IMR-90 (cell line): ENCODE results near the gene CPAMD8. TPM values are rescaled to one million over a fixed set of nuclear protein-coding genes. Genes with fewer than 3 reads are reported as not detected.

Experiments used
- ATAC-seq: fragments of 200-7000 bp; cut with Tn5 transposase; 2 replicates; pipeline ENCODE4 v1.9.1; 2020; ENCODE audit warnings: low read depth, mild to moderate bottlenecking, moderate library complexity
- BruUV-seq: library from RNA; stranded (reverse); fragments of 400-500 nt; replicated peaks from 2 replicates; lab custom pipeline; 2021; lab: Mats Ljungman, UMichigan
- CTCF ChIA-PET: fragments of 300-600 bp; formaldehyde crosslinking; extraction: SDS; loops from one replicate; lab custom pipeline; 2021; ENCODE audit warnings: antibody characterized with exemption; lab: Yijun Ruan, JAX
- POLR2A ChIA-PET: fragments of 300-600 bp; sonication (Branson Sonifier 250); formaldehyde crosslinking; loops from one replicate; lab custom pipeline; 2022; ENCODE audit warnings: antibody characterized with exemption; ENCODE audit not compliant: unreplicated experiment; lab: Charles Lee
- DNase-seq: peaks from one replicate; pipeline ENCODE4 v3.0.0; 2013
- H2AFZ ChIP-seq: replicated peaks from 2 replicates; pipeline ENCODE3; 2013; ENCODE audit warnings: low read length, mild to moderate bottlenecking; ENCODE audit not compliant: poor library complexity
- H2AK5ac ChIP-seq: 2 replicates; pipeline ENCODE4 v1.6.1; 2013; ENCODE audit warnings: low read depth, low read length, inconsistent platforms
- H2AK9ac ChIP-seq: replicated peaks from 2 replicates; pipeline ENCODE3; 2013; ENCODE audit warnings: mild to moderate bottlenecking, low read depth, low read length, moderate library complexity; ENCODE audit not compliant: poor library complexity
- H2BK120ac ChIP-seq: 2 replicates; pipeline ENCODE4 v1.6.1; 2013; ENCODE audit warnings: low read depth, low read length, inconsistent platforms
- H2BK15ac ChIP-seq: 3 replicates; pipeline ENCODE4 v1.6.1; 2013; ENCODE audit warnings: low read depth, low read length, inconsistent platforms
- H2BK20ac ChIP-seq: 2 replicates; pipeline ENCODE4 v1.6.1; 2013; ENCODE audit warnings: low read depth, mild to moderate bottlenecking, inconsistent platforms, low read length, moderate library complexity
- H2BK5ac ChIP-seq: 2 replicates; pipeline ENCODE4 v1.6.1; 2013; ENCODE audit warnings: mild to moderate bottlenecking, low read depth, low read length, inconsistent platforms; ENCODE audit not compliant: poor library complexity, severe bottlenecking
- H3K14ac ChIP-seq: replicated peaks from 2 replicates; pipeline ENCODE4 v1.6.1; 2013; ENCODE audit warnings: low read depth, low read length, inconsistent platforms
- H3K18ac ChIP-seq: 2 replicates; pipeline ENCODE4 v1.6.1; 2013; ENCODE audit warnings: low read depth, low read length, control low read depth
- H3K23ac ChIP-seq: 2 replicates; pipeline ENCODE4 v1.6.1; 2013; ENCODE audit warnings: low read depth, low read length, inconsistent platforms
- H3K27ac ChIP-seq: 2 replicates; pipeline ENCODE4 v1.5.1; 2013; ENCODE audit warnings: mild to moderate bottlenecking, control low read depth, low read length; ENCODE audit not compliant: insufficient read depth
- H3K27me3 ChIP-seq: 2 replicates; pipeline ENCODE4 v1.6.1; 2013; ENCODE audit warnings: low read length; ENCODE audit not compliant: control insufficient read depth, insufficient read depth
- H3K36me3 ChIP-seq: 2 replicates; pipeline ENCODE4 v1.6.1; 2013; ENCODE audit warnings: low read length, mixed read lengths; ENCODE audit not compliant: control insufficient read depth, insufficient read depth
- H3K4ac ChIP-seq: 2 replicates; pipeline ENCODE4 v1.6.1; 2013; ENCODE audit warnings: low read depth, low read length, inconsistent platforms
- H3K4me1 ChIP-seq: 2 replicates; pipeline ENCODE4 v1.6.1; 2013; ENCODE audit warnings: low read length, mixed read lengths; ENCODE audit not compliant: control insufficient read depth, insufficient read depth
- H3K4me2 ChIP-seq: 2 replicates; pipeline ENCODE4 v1.6.1; 2013; ENCODE audit warnings: low read depth, mild to moderate bottlenecking, control low read depth, low read length, moderate library complexity
- H3K4me3 ChIP-seq: 2 replicates; pipeline ENCODE4 v1.5.1; 2013; ENCODE audit warnings: low read depth, mild to moderate bottlenecking, control low read depth, low read length, moderate library complexity; ENCODE audit not compliant: insufficient read depth
- H3K56ac ChIP-seq: 2 replicates; pipeline ENCODE4 v1.6.1; 2013; ENCODE audit warnings: low read length, inconsistent platforms; ENCODE audit not compliant: insufficient read depth; ENCODE audit errors: extremely low read depth
- H3K79me1 ChIP-seq, 2 experiments: 2 replicates each; pipeline ENCODE4 v1.6.1; 2013; ENCODE audit warnings: low read length in 2 of 2, inconsistent platforms in 1 of 2, low read depth in 1 of 2
- H3K9ac ChIP-seq: 2 replicates; pipeline ENCODE4 v1.6.1; 2013; ENCODE audit warnings: low read depth, low read length, control low read depth
- H3K9me1 ChIP-seq: 2 replicates; pipeline ENCODE4 v1.6.1; 2013; ENCODE audit warnings: low read length, inconsistent platforms; ENCODE audit not compliant: insufficient read depth
- H3K9me3 ChIP-seq: 2 replicates; pipeline ENCODE4 v1.6.1; 2013; ENCODE audit warnings: low read length; ENCODE audit not compliant: control insufficient read depth, insufficient read depth
- H4K20me1 ChIP-seq: 2 replicates; pipeline ENCODE4 v1.6.1; 2013; ENCODE audit warnings: low read length, inconsistent platforms; ENCODE audit not compliant: insufficient read depth
- H4K5ac ChIP-seq: 2 replicates; pipeline ENCODE4 v1.6.1; 2013; ENCODE audit warnings: mild to moderate bottlenecking, low read depth, low read length, control low read depth
- H4K8ac ChIP-seq, 2 experiments: 2 replicates each; pipeline ENCODE4 v1.6.1; 2013; ENCODE audit warnings: low read depth in 2 of 2, low read length in 2 of 2, control low read depth in 1 of 2, inconsistent platforms in 1 of 2
- H4K91ac ChIP-seq: 2 replicates; pipeline ENCODE4 v1.6.1; 2013; ENCODE audit warnings: low read depth, low read length, inconsistent platforms; ENCODE audit not compliant: insufficient read depth
- BHLHE40 ChIP-seq: fragments of 150-350 bp; IDR thresholded peaks from 2 replicates; pipeline ENCODE4 v1.6.1; 2016; ENCODE audit warnings: mild to moderate bottlenecking, low read depth, low read length
- CEBPB ChIP-seq: IDR thresholded peaks from 2 replicates; pipeline ENCODE4 v1.6.1; 2012; ENCODE audit warnings: low read depth, low read length, improper control_type of control experiment
- CHD1 ChIP-seq: IDR thresholded peaks from 2 replicates; pipeline ENCODE4 v1.6.1; 2012; ENCODE audit warnings: low read depth, low read length, improper control_type of control experiment
- CTCF ChIP-seq: conservative IDR thresholded peaks from 2 replicates; pipeline ENCODE4 v1.5.1; 2012; ENCODE audit warnings: mild to moderate bottlenecking, low read depth, low read length, improper control_type of control experiment
- ELK1 ChIP-seq: fragments of 150-350 bp; IDR thresholded peaks from 2 replicates; pipeline ENCODE4 v1.6.1; 2016; ENCODE audit warnings: low read depth, mild to moderate bottlenecking, low read length, moderate library complexity, borderline replicate concordance
- FOS ChIP-seq: fragments of 150-350 bp; IDR thresholded peaks from 2 replicates; pipeline ENCODE4 v1.6.1; 2016; ENCODE audit warnings: low read depth, low read length
- MAZ ChIP-seq: IDR thresholded peaks from 2 replicates; pipeline ENCODE4 v1.6.1; 2012; ENCODE audit warnings: low read depth, mild to moderate bottlenecking, low read length, improper control_type of control experiment, moderate library complexity, borderline replicate concordance
- MXI1 ChIP-seq: IDR thresholded peaks from 2 replicates; pipeline ENCODE4 v1.6.1; 2012; ENCODE audit warnings: low read depth, mild to moderate bottlenecking, low read length, moderate library complexity, borderline replicate concordance
- NFE2L2 ChIP-seq: fragments of 150-350 bp; IDR thresholded peaks from 2 replicates; pipeline ENCODE4 v1.6.1; 2016; ENCODE audit warnings: low read depth, mild to moderate bottlenecking, low read length
- RCOR1 ChIP-seq: IDR thresholded peaks from 2 replicates; pipeline ENCODE4 v1.6.1; 2012; ENCODE audit warnings: mild to moderate bottlenecking, low read length, improper control_type of control experiment; ENCODE audit not compliant: insufficient replicate concordance
- RFX5 ChIP-seq: IDR thresholded peaks from 2 replicates; pipeline ENCODE4 v1.8.0; 2012; ENCODE audit warnings: low read depth, mild to moderate bottlenecking, low read length, moderate library complexity
- USF2 ChIP-seq: fragments of 150-350 bp; IDR thresholded peaks from 2 replicates; pipeline ENCODE4 v1.6.1; 2017; ENCODE audit warnings: mild to moderate bottlenecking, antibody characterized with exemption, low read length, low read depth
- WGBS, 2 experiments: methylation state at CpG; one replicate each; pipeline versions ENCODE4 v1.1.5 to v1.1.7; 2013; ENCODE audit warnings: missing lambda C conversion rate in 2 of 2; ENCODE audit not compliant: insufficient read length in 1 of 2; ENCODE audit errors: extremely low coverage in 2 of 2; 5-methylcytosine and 5-hydroxymethylcytosine counted together
- dilution Hi-C: fragments of 300-500 bp; cut with HindIII; formaldehyde crosslinking; loops from one replicate; pipeline ENCODE4 v1.14.3; 2018; ENCODE audit warnings: low sequenced_read_pairs; ENCODE audit not compliant: unreplicated experiment
- in situ Hi-C: fragments of 300-500 bp; cut with MboI; formaldehyde crosslinking; loops from 3 replicates; pipeline ENCODE4 v1.14.3; 2019; ENCODE audit warnings: low sequenced_read_pairs, inconsistent platforms, mixed read lengths
- intact Hi-C: fragments of 100-400 bp; cut with micrococcal nuclease; formaldehyde crosslinking; loops from 2 replicates; pipeline ENCODE4 v1.10.0; 2022
- polyA plus RNA-seq, 3 experiments: library from polyadenylated mRNA; depleted of rRNA; stranded (reverse); fragments of >200 nt; gene quantifications; 2 replicates each; pipeline ENCODE4 v1.2.3, GENCODE V29; 2012; ENCODE audit warnings: low replicate concordance in 1 of 3
- total RNA-seq: library from RNA; depleted of rRNA; stranded (reverse); fragments of >200 nt; gene quantifications from 2 replicates; pipeline ENCODE4 v1.2.3, GENCODE V29; 2012

CPAMD8 gene
- total and polyA plus RNA-seq, 2 of the 4 experiments (the other 2 are of a cell fraction) = 0.36 to 0.79 TPM

GRCh38 chr19:16880884-16881554 lies 145.6 kb downstream of the CPAMD8 start:
- Histone ChIP-seq H2BK120ac (no peak overlapping the region), H2BK5ac (no peak overlapping the region), H3K18ac (no peak overlapping the region), H2BK15ac (no peak overlapping the region), H4K20me1 (peaks cover 1% of the 10 kb centered on the region), H2AK9ac (no peak overlapping the region), H3K36me3 (peaks cover 46% of the 10 kb centered on the region), H3K9me3 (peaks cover 22% of the 10 kb centered on the region), H3K4me2 (no peak overlapping the region), H3K27ac (no peak overlapping the region), H2AK5ac (no peak overlapping the region), H2AFZ (no peak overlapping the region), H4K91ac (no peak overlapping the region), H3K9me1 (no peaks in the 10 kb centered on the region), H3K23ac (no peak overlapping the region), H3K14ac (no peak overlapping the region), H3K4me1 (no peaks in the 10 kb centered on the region), H3K4me3 (no peak overlapping the region), H3K27me3 (no peaks in the 10 kb centered on the region), H3K79me1 (0 out of 4 replicates have a peak, but pooled peaks cover 0 to 4% of the 10 kb centered on the region in 2 experiments), H3K4ac (no peak overlapping the region), H2BK20ac (no peak overlapping the region), H4K5ac (no peak overlapping the region), H4K8ac (no peak overlapping the region), H3K56ac (no peak overlapping the region), H3K9ac (no peak overlapping the region)
- in situ Hi-C loops (no loop called here), intact Hi-C loops (no loop called here), dilution Hi-C loops (no loop called here)
- BruUV-seq = no TSS peak
- ATAC-seq (no peak), DNase-seq (no peak)
- TF ChIP-seq CEBPB = no peak
- TF ChIP-seq FOS = no peak
- no peak for TF ChIP-seq RFX5
- TF ChIP-seq MAZ = no peak
- TF ChIP-seq ELK1 = no peak
- no peak for TF ChIP-seq CHD1
- no peak for TF ChIP-seq BHLHE40
- TF ChIP-seq NFE2L2 = no peak
- TF ChIP-seq CTCF = no peak
- no peak for TF ChIP-seq MXI1
- TF ChIP-seq RCOR1 = no peak
- no peak for TF ChIP-seq USF2
- CTCF ChIA-PET = no interaction called here
- POLR2A ChIA-PET = no interaction called here
- WGBS, 2 experiments = 100% methylated on average over 3 of the region's 8 CpGs; no CpG with 5 or more reads in 1 of the 2 experiments
